Keratinocyte (primary cell): ENCODE results near the gene RIPOR2. TPM values are rescaled to one million over a fixed set of nuclear protein-coding genes. Genes with fewer than 3 reads are reported as not detected.

Experiments used
- DNase-seq: peaks from one replicate; pipeline ENCODE4 v3.0.0-alpha.2; 2011; ENCODE audit warnings: low read depth, missing footprints, low spot score
- FAIRE-seq: peaks from 2 replicates; lab custom pipeline; 2011; peaks lifted over from hg19 to GRCh38; lab: Jason Lieb, UNC
- H2AFZ ChIP-seq: 2 replicates; pipeline ENCODE4 v1.6.0; 2012; ENCODE audit warnings: low read length, control low read depth, inconsistent platforms; ENCODE audit not compliant: control insufficient read depth
- H3K27ac ChIP-seq: 2 replicates; pipeline ENCODE4 v1.5.1; 2011; ENCODE audit warnings: low read length; ENCODE audit not compliant: control insufficient read depth, insufficient read depth
- H3K27me3 ChIP-seq: 3 replicates; pipeline ENCODE4 v1.6.0; 2011; ENCODE audit warnings: low read length; ENCODE audit not compliant: control insufficient read depth, insufficient read depth; ENCODE audit errors: extremely low read depth
- H3K36me3 ChIP-seq, 2 experiments: 2 replicates in 1 of 2; 3 replicates in 1 of 2; pipeline ENCODE4 v1.5.1; 2011; ENCODE audit warnings: low read length in 2 of 2, mild to moderate bottlenecking in 1 of 2; ENCODE audit not compliant: control insufficient read depth in 2 of 2, insufficient read depth in 2 of 2; ENCODE audit errors: extremely low read depth in 1 of 2
- H3K4me1 ChIP-seq: 3 replicates; pipeline ENCODE4 v1.5.1; 2011; ENCODE audit warnings: low read length; ENCODE audit not compliant: control insufficient read depth, insufficient read depth; ENCODE audit errors: extremely low read depth
- H3K4me2 ChIP-seq: 3 replicates; pipeline ENCODE4 v1.6.0; 2011; ENCODE audit warnings: low read depth, low read length; ENCODE audit not compliant: control insufficient read depth, insufficient read depth; ENCODE audit errors: extremely low read depth
- H3K4me3 ChIP-seq, 3 experiments: fragments of 200-600 bp in 1 of 3; sonication (generic) in 1 of 3; 2 replicates in 2 of 3; 3 replicates in 1 of 3; pipeline ENCODE4 v1.5.1; 2011 to 2016; ENCODE audit warnings: low read length in 3 of 3, mild to moderate bottlenecking in 3 of 3, control low read depth in 2 of 3, inconsistent platforms in 1 of 3, low read depth in 1 of 3, mixed read lengths in 1 of 3, mixed run types in 1 of 3, moderate library complexity in 1 of 3; ENCODE audit not compliant: control insufficient read depth in 2 of 3, insufficient read depth in 2 of 3; ENCODE audit errors: extremely low read depth in 1 of 3
- H3K79me2 ChIP-seq: 2 replicates; pipeline ENCODE4 v1.6.0; 2012; ENCODE audit warnings: low read length; ENCODE audit not compliant: control insufficient read depth, insufficient read depth
- H3K9ac ChIP-seq: 3 replicates; pipeline ENCODE4 v1.6.0; 2011; ENCODE audit warnings: low read length; ENCODE audit not compliant: control insufficient read depth, insufficient read depth; ENCODE audit errors: extremely low read depth
- H3K9me1 ChIP-seq: 3 replicates; pipeline ENCODE4 v1.6.0; 2011; ENCODE audit warnings: low read length; ENCODE audit not compliant: control insufficient read depth, insufficient read depth; ENCODE audit errors: extremely low read depth
- H3K9me3 ChIP-seq: 2 replicates; pipeline ENCODE4 v1.5.1; 2012; ENCODE audit warnings: low read depth, low read length; ENCODE audit not compliant: control insufficient read depth
- H4K20me1 ChIP-seq: 3 replicates; pipeline ENCODE4 v1.6.0; 2011; ENCODE audit warnings: low read length; ENCODE audit not compliant: control insufficient read depth, insufficient read depth; ENCODE audit errors: extremely low read depth
- EZH2 ChIP-seq: IDR thresholded peaks from one replicate; pipeline ENCODE4 v1.6.1; 2012; ENCODE audit warnings: inconsistent platforms, mild to moderate bottlenecking, low read length, moderate library complexity
- dilution Hi-C: fragments of 300-500 bp; cut with MboI; formaldehyde crosslinking; loops from one replicate; pipeline ENCODE4 v1.7.0; 2020; ENCODE audit warnings: low sequenced_read_pairs; ENCODE audit not compliant: extremely low pct_ligation_motif_present
- polyA plus RNA-seq, 5 experiments: library from polyadenylated mRNA; depleted of rRNA in 3 of 5; stranded (reverse) in 3 of 5; stranded (forward) in 1 of 5; unstranded in 1 of 5; fragments of >200 nt; gene quantifications; 1 replicate in 1 of 5; 2 replicates in 3 of 5; 3 replicates in 1 of 5; pipeline versions ENCODE4 v1.2.1 to v1.2.3, GENCODE V29; 2011 to 2012; ENCODE audit warnings: missing spikeins in 2 of 5, low read depth in 1 of 5, low replicate concordance in 1 of 5
- TF ChIP-seq, protein P1 (sequence below), 3 experiments: IDR thresholded peaks in 1 of 3; conservative IDR thresholded peaks in 1 of 3; optimal IDR thresholded peaks in 1 of 3; 2 replicates in 2 of 3; 3 replicates in 1 of 3; pipeline versions ENCODE3 to v1.5.1; 2011; ENCODE audit warnings: low read length in 3 of 3, mild to moderate bottlenecking in 3 of 3, moderate library complexity in 2 of 3, control low read depth in 1 of 3, inconsistent platforms in 1 of 3; ENCODE audit not compliant: insufficient read depth in 2 of 3; ENCODE audit errors: extremely low read depth in 1 of 3

RIPOR2 gene
- polyA plus RNA-seq, 1 donor (not counting 4 experiments of a cell fraction or from before 2014, with no cell fraction given): 0.07 TPM

- Histone ChIP-seq H3K4me1 (no peaks in the 10 kb centered on the region), H3K4me3 (no peak overlapping the region), H2AFZ (no peak overlapping the region), H3K9me1 (no peaks in the 10 kb centered on the region), H3K79me2 (no peaks in the 10 kb centered on the region), H3K9ac (no peak overlapping the region), H3K27me3 (no peaks in the 10 kb centered on the region), H3K27ac (no peak overlapping the region), H3K9me3 (no peaks in the 10 kb centered on the region), H3K36me3 (no peaks in the 10 kb centered on the region), H4K20me1 (no peaks in the 10 kb centered on the region), H3K4me2 (no peak overlapping the region)
- dilution Hi-C loops: no loop called here
- TF ChIP-seq EZH2: no peak
- TF ChIP-seq, protein P1, sequence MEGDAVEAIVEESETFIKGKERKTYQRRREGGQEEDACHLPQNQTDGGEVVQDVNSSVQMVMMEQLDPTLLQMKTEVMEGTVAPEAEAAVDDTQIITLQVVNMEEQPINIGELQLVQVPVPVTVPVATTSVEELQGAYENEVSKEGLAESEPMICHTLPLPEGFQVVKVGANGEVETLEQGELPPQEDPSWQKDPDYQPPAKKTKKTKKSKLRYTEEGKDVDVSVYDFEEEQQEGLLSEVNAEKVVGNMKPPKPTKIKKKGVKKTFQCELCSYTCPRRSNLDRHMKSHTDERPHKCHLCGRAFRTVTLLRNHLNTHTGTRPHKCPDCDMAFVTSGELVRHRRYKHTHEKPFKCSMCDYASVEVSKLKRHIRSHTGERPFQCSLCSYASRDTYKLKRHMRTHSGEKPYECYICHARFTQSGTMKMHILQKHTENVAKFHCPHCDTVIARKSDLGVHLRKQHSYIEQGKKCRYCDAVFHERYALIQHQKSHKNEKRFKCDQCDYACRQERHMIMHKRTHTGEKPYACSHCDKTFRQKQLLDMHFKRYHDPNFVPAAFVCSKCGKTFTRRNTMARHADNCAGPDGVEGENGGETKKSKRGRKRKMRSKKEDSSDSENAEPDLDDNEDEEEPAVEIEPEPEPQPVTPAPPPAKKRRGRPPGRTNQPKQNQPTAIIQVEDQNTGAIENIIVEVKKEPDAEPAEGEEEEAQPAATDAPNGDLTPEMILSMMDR (optimal IDR thresholded peaks at IDR 0.05 in 1 of 3, IDR thresholded peaks at IDR 0.05 in 1 of 3, conservative IDR thresholded peaks at IDR 0.05 in 1 of 3; ENCODE audit: extremely low read depth in 1 of 3, insufficient read depth in 2 of 3, low read length in 3 of 3): no peak
- peak; percentile 52 for FAIRE-seq
- DNase-seq: no peak
These were observed 139.0 kb downstream of the RIPOR2 start for GRCh38 chr6:24796616-24797290.

GRCh38 chr6:24795106-24795505 lies 140.7 kb downstream of the RIPOR2 start:
- no peak for DNase-seq
- TF ChIP-seq, protein P1 (optimal IDR thresholded peaks at IDR 0.05 in 1 of 3, IDR thresholded peaks at IDR 0.05 in 1 of 3, conservative IDR thresholded peaks at IDR 0.05 in 1 of 3; ENCODE audit: extremely low read depth in 1 of 3, insufficient read depth in 2 of 3, low read length in 3 of 3): no peak
- TF ChIP-seq EZH2: no peak
- H2AFZ ChIP-seq: no peak overlapping the region
- H3K9me1 ChIP-seq: no peaks in the 10 kb centered on the region
- H3K4me1 ChIP-seq: no peaks in the 10 kb centered on the region
- no peaks in the 10 kb centered on the region for H3K27me3 ChIP-seq
- no peaks in the 10 kb centered on the region for H3K79me2 ChIP-seq
- dilution Hi-C loops: no loop called here
- no peaks in the 10 kb centered on the region for H4K20me1 ChIP-seq
- no peaks in the 10 kb centered on the region for H3K36me3 ChIP-seq
- no peak overlapping the region for H3K27ac ChIP-seq
- FAIRE-seq: no peak
- H3K9ac ChIP-seq: no peak overlapping the region
- no peak overlapping the region for H3K4me2 ChIP-seq
- H3K4me3 ChIP-seq: no peak overlapping the region
- H3K9me3 ChIP-seq: no peaks in the 10 kb centered on the region
